Breast epithelium (tissue), 4 donors: ENCODE data around the gene CUBN. TPM values are rescaled to one million over a fixed set of nuclear protein-coding genes. Genes with fewer than 3 reads are reported as not detected.

Source experiments
- DNase-seq, 2 donors: peaks; one replicate each; pipeline ENCODE4 v3.0.0-alpha.2; 2019; ENCODE audit warnings: low spot score in 2 of 2
- H3K27ac ChIP-seq, 2 donors: fragments of 200-600 bp; sonication (generic) in 1 of 2; one replicate each; pipeline ENCODE4 v1.5.1; 2016 to 2019; ENCODE audit warnings: mild to moderate bottlenecking in 1 of 2
- H3K27me3 ChIP-seq, 2 donors: fragments of 200-600 bp; sonication (generic) in 1 of 2; one replicate each; pipeline versions ENCODE4 v1.5.1 to v1.6.0; 2017 to 2019; ENCODE audit warnings: control low read depth in 1 of 2, mild to moderate bottlenecking in 1 of 2
- H3K36me3 ChIP-seq: fragments of 200-600 bp; one replicate; pipeline ENCODE4 v1.5.1; 2019
- H3K4me1 ChIP-seq, 2 donors: fragments of 200-600 bp; sonication (generic); one replicate each; pipeline ENCODE4 v1.5.1; 2016 to 2019; ENCODE audit warnings: control low read depth in 1 of 2
- H3K4me3 ChIP-seq, 3 donors: fragments of 200-600 bp; sonication (generic); 1 replicate in 2 of 3; 2 replicates in 1 of 3; pipeline ENCODE4 v1.5.1; 2016 to 2019; ENCODE audit warnings: mild to moderate bottlenecking in 3 of 3, moderate library complexity in 2 of 3
- H3K9me3 ChIP-seq, 2 donors: fragments of 200-600 bp; sonication (generic) in 1 of 2; one replicate each; pipeline ENCODE4 v1.5.1; 2016 to 2019; ENCODE audit warnings: control low read depth in 1 of 2
- POLR2A ChIP-seq: fragments of 450-650 bp; IDR thresholded peaks from one replicate; pipeline ENCODE4 v1.6.1; 2016; ENCODE audit warnings: antibody characterized with exemption, mild to moderate bottlenecking, moderate library complexity
- POLR2AphosphoS5 ChIP-seq, 3 donors: sonication (generic); formaldehyde crosslinking; IDR thresholded peaks; one replicate each; pipeline ENCODE4 v1.6.1; 2017; ENCODE audit warnings: antibody characterized with exemption in 3 of 3
- intact Hi-C: fragments of 100-400 bp; cut with DNase I; formaldehyde crosslinking; loops from one replicate; pipeline ENCODE4 v1.15.1; 2023; ENCODE audit warnings: low total_unique reads
- total RNA-seq, 3 donors: library from RNA; depleted of rRNA; stranded (reverse); fragments of >200 nt; gene quantifications; one replicate each; pipeline ENCODE4 v1.1.0, GENCODE V29; 2016
- TF ChIP-seq, protein P1 (sequence below), 3 donors: fragments of 450-650 bp; IDR thresholded peaks; one replicate each; pipeline ENCODE4 v1.5.1; 2016 to 2017; ENCODE audit warnings: antibody characterized with exemption in 3 of 3, mild to moderate bottlenecking in 3 of 3, moderate library complexity in 3 of 3

The CUBN gene
- total RNA-seq, 3 donors from 2014 or later: 1.6 to 5.7 (median 5.0) TPM

DNA sequence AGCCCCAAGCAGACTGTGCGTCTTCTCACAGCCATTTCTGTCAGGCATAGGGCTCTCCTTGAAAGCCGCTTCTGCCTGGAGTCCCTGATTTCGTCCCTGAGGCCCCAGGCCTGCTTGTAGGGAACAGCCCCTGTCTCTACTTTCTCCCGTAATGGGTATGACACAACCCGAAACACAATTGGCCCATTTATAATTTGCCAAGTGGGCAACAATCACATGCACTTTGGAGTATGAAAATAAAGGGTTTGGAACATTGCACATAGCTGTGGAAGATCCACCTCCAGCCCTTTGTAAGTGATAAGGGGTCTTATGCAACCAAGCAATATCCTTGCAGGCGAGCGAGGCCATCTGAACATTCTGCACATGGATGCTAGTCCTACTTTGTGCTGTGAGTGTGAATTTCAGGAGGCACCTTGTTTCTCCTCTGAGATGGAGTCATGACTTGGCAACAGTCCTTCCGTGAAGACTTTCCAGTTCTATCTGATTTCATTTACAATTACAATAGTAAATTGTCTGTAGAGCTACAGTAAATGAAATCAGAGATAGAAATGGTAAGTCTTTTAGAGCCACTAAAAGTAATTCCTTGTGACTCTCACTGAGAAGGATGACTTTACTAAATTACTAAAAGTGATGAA lies 141.5 kb downstream of the CUBN start:
- Histone ChIP-seq H3K4me1 (peaks cover 0 to 12% of the 10 kb centered on the region in 2 donors), H3K27ac (peak overlapping the region; percentile 81 to 92)

DNA sequence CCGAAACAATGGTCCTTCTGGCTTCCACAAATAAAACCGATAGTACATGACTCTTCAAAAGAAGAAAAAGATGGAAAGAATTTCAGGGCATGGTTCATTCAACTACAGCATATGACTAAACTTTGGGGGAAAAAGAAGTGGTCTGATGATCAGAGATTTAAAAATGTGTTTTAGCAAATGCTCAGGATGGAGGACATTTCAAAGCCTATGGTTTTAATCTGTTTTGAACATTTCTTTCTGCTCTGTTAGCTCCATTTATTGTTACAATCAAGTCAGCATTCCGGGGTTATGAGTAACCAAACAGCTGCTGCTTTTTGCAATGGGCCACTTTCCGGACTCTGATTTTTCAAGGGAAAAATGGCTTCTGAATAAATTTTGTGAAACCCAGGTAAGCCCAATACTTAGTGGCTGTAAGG lies 142.4 kb downstream of the CUBN start:
- Histone ChIP-seq H3K27ac (peak overlapping the region; percentile 81 to 92), H3K36me3 (no peaks in the 10 kb centered on the region), H3K27me3 (no peaks in the 10 kb centered on the region), H3K4me1 (peaks cover 0 to 12% of the 10 kb centered on the region in 2 donors), H3K4me3 (no peak overlapping the region), H3K9me3 (no peaks in the 10 kb centered on the region)
- no peak for DNase-seq
- intact Hi-C loops: no loop called here
- TF ChIP-seq POLR2A (no peak), POLR2AphosphoS5 (IDR thresholded peaks at IDR 0.05) (no peak)
- TF ChIP-seq, protein P1, sequence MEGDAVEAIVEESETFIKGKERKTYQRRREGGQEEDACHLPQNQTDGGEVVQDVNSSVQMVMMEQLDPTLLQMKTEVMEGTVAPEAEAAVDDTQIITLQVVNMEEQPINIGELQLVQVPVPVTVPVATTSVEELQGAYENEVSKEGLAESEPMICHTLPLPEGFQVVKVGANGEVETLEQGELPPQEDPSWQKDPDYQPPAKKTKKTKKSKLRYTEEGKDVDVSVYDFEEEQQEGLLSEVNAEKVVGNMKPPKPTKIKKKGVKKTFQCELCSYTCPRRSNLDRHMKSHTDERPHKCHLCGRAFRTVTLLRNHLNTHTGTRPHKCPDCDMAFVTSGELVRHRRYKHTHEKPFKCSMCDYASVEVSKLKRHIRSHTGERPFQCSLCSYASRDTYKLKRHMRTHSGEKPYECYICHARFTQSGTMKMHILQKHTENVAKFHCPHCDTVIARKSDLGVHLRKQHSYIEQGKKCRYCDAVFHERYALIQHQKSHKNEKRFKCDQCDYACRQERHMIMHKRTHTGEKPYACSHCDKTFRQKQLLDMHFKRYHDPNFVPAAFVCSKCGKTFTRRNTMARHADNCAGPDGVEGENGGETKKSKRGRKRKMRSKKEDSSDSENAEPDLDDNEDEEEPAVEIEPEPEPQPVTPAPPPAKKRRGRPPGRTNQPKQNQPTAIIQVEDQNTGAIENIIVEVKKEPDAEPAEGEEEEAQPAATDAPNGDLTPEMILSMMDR (IDR thresholded peaks at IDR 0.05): no peak

More for the DNA sequence above, 141.5 kb downstream of the CUBN start:
- no peaks in the 10 kb centered on the region for H3K27me3 ChIP-seq
- DNase-seq: no peak
- H3K36me3 ChIP-seq: no peaks in the 10 kb centered on the region
- TF ChIP-seq POLR2AphosphoS5 (IDR thresholded peaks at IDR 0.05) (no peak), POLR2A (no peak)
- TF ChIP-seq, protein P1 (IDR thresholded peaks at IDR 0.05): no peak
- H3K9me3 ChIP-seq: no peaks in the 10 kb centered on the region
- intact Hi-C loops: no loop called here
- H3K4me3 ChIP-seq: no peak overlapping the region

DNA sequence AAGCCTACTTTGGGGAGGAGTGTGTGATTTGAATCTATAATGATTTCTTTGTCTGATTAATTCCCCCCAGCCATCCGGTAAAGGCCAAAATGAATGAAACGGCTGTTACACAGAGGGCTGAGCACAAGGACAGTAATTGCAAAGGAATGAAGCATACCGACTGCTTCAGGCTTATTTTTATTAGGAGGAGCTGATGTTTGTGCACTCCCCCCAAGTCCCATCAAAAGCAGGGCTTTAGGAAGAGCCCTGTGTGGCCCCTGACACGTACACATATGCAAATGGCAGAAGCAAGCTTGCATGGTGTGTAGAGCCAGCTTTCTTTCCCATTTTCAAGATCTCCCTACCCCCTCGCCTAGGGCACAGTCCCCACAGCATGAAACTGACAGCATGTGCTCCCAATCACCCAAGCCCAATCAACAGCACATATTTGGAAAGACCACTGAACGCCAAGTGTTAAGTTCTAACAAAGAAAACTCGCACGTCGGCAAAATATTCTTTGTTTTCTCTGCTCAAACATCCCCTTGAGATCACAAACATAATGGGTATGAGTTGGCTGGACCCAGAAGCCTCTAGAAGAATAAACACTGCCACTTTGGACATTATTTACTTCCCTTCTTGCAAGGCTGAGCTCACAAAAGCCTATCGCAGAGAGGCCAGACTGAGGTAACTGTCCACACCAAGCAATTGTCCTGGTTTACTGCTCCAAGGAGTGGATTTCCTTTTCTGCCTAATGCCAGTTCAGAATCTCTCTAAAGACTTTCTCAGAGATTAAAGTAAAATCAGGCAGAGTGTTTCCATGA lies 143.0 kb downstream of the CUBN start:
- Histone ChIP-seq H3K9me3 (no peaks in the 10 kb centered on the region), H3K4me1 (peaks cover 0 to 12% of the 10 kb centered on the region in 2 donors), H3K27me3 (no peaks in the 10 kb centered on the region), H3K4me3 (peak overlapping the region in 1 of 3 donors; percentile 21), H3K27ac (peak overlapping the region; percentile 81 to 92), H3K36me3 (no peaks in the 10 kb centered on the region)
- DNase-seq: no peak
- TF ChIP-seq, protein P1 (IDR thresholded peaks at IDR 0.05): no peak
- no peak for TF ChIP-seq POLR2A
- TF ChIP-seq POLR2AphosphoS5 (IDR thresholded peaks at IDR 0.05): no peak
- intact Hi-C loops: no loop called here

DNA sequence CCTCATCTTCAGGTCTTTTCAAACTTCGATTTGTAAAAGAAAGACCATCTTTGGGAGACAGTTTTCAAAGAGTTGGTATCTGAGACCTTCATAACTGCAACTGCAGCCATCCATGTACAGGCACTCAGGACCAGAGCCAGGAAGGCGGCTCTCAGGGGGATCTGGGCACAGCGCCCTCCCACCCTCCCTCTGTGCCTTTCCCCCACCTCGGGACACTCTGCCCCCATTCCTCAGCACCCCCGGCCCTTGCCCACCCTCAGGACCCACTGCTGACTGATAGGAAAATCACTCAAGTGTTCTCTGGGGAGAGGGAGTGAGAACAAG lies 143.6 kb downstream of the CUBN start:
- no peak for DNase-seq
- Histone ChIP-seq H3K9me3 (no peaks in the 10 kb centered on the region), H3K27ac (peak overlapping the region; percentile 81 to 92), H3K36me3 (no peaks in the 10 kb centered on the region), H3K4me3 (peak overlapping the region in 1 of 3 donors; percentile 21), H3K4me1 (peaks cover 0 to 12% of the 10 kb centered on the region in 2 donors), H3K27me3 (no peaks in the 10 kb centered on the region)
- TF ChIP-seq, protein P1 (IDR thresholded peaks at IDR 0.05): no peak
- TF ChIP-seq POLR2A (no peak), POLR2AphosphoS5 (IDR thresholded peaks at IDR 0.05) (no peak)
- intact Hi-C loops: no loop called here

DNA sequence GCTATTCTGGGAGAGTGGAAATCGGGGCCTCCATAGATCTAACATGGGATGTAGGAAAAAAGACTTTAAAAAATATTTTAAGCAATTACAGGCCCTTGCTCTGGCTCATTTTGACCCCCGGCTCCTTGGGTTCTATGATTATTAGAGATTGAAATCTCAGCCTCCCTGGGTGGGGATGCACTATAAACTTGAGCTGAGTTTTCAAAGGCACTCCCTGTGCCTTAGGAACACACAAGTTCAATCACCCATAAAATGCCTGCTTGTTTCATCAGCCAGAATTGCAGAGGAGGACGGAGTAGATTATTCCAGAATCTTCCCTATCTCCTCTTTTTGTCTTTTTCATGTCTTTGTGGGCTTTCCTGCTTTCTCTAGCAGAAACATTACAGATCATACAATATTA lies 145.4 kb downstream of the CUBN start:
- H3K36me3 ChIP-seq: no peaks in the 10 kb centered on the region
- no peak overlapping the region for H3K4me3 ChIP-seq
- no peak for DNase-seq
- H3K27me3 ChIP-seq: no peaks in the 10 kb centered on the region
- H3K27ac ChIP-seq: no peak overlapping the region
- TF ChIP-seq, protein P1 (IDR thresholded peaks at IDR 0.05): no peak
- TF ChIP-seq POLR2AphosphoS5 (IDR thresholded peaks at IDR 0.05) (no peak), POLR2A (no peak)
- intact Hi-C loops: no loop called here
- H3K4me1 ChIP-seq: peaks cover 0 to 12% of the 10 kb centered on the region in 2 donors
- H3K9me3 ChIP-seq: no peaks in the 10 kb centered on the region
